GM10847 (cell line): ENCODE measurements around the gene EZH2.
A peak's percentile ranks its signal among the peaks of the same experiment; 100 is the strongest.

Source experiments
- POLR2A ChIP-seq: IDR thresholded peaks from 2 replicates; pipeline ENCODE4 v1.6.1; 2011; ENCODE audit not compliant: insufficient read length; ENCODE audit errors: extremely low read depth

EZH2 gene

GRCh38 chr7:148911626-148912025 is 27.5 kb upstream of the EZH2 start:
- no peak for TF ChIP-seq POLR2A

GRCh38 chr7:148909568-148909967 is 25.5 kb upstream of the EZH2 start:
- TF ChIP-seq POLR2A: no peak

GRCh38 chr7:148906707-148907498 is 22.8 kb upstream of the EZH2 start:
- no peak for TF ChIP-seq POLR2A

GRCh38 chr7:148905093-148905666 is 21.1 kb upstream of the EZH2 start:
- no peak for TF ChIP-seq POLR2A

GRCh38 chr7:148903504-148903903 is 19.4 kb upstream of the EZH2 start:
- TF ChIP-seq POLR2A: no peak

GRCh38 chr7:148901178-148901577 is 17.1 kb upstream of the EZH2 start:
- TF ChIP-seq POLR2A: no peak

GRCh38 chr7:148898845-148899484 is 14.9 kb upstream of the EZH2 start:
- TF ChIP-seq POLR2A: no peak

- no peak for TF ChIP-seq POLR2A
Measured at GRCh38 chr7:148894591-148894990, 10.5 kb upstream of the EZH2 start.

GRCh38 chr7:148893071-148893470 is 9.0 kb upstream of the EZH2 start:
- TF ChIP-seq POLR2A: no peak

- TF ChIP-seq POLR2A: no peak
Measured at GRCh38 chr7:148888300-148888699, 4.2 kb upstream of the EZH2 start.

- TF ChIP-seq POLR2A: no peak
Measured at GRCh38 chr7:148886844-148887243, 2.8 kb upstream of the EZH2 start.

GRCh38 chr7:148884299-148885022 is 370 bp upstream of the EZH2 start:
- peak; percentile 65 for TF ChIP-seq POLR2A

- TF ChIP-seq POLR2A: no peak
Measured at GRCh38 chr7:148883266-148884048, 634 bp downstream of the EZH2 start.

GRCh38 chr7:148882841-148883265 is 1.2 kb downstream of the EZH2 start:
- no peak for TF ChIP-seq POLR2A

- TF ChIP-seq POLR2A: no peak
Measured at GRCh38 chr7:148882192-148882591, 1.9 kb downstream of the EZH2 start.
